Tibial nerve (tissue), 3 donors: ENCODE measurements around the gene ANKRD11.

Experiments used
- CTCF ChIP-seq, 5 experiments: fragments of 200-600 bp in 3 of 5; fragments of 450-650 bp in 2 of 5; sonication (generic) in 3 of 5; IDR thresholded peaks; one replicate each; pipeline ENCODE4 v1.5.1; 2016 to 2019; ENCODE audit warnings: antibody characterized with exemption in 5 of 5, mild to moderate bottlenecking in 3 of 5, moderate library complexity in 2 of 5
- POLR2A ChIP-seq, 2 donors: fragments of 450-650 bp; IDR thresholded peaks; one replicate each; pipeline ENCODE4 v1.6.1; 2017; ENCODE audit warnings: antibody characterized with exemption in 2 of 2, mild to moderate bottlenecking in 2 of 2, moderate library complexity in 2 of 2

GRCh38 chr16:89445166-89445565, 45.2 kb downstream of the ANKRD11 start:
- no peak for TF ChIP-seq CTCF (IDR thresholded peaks at IDR 0.05)
- no peak for TF ChIP-seq POLR2A (IDR thresholded peaks at IDR 0.05)
